Measurements from ENCODE around the gene SERINC2.

SERINC2 gene

DNA sequence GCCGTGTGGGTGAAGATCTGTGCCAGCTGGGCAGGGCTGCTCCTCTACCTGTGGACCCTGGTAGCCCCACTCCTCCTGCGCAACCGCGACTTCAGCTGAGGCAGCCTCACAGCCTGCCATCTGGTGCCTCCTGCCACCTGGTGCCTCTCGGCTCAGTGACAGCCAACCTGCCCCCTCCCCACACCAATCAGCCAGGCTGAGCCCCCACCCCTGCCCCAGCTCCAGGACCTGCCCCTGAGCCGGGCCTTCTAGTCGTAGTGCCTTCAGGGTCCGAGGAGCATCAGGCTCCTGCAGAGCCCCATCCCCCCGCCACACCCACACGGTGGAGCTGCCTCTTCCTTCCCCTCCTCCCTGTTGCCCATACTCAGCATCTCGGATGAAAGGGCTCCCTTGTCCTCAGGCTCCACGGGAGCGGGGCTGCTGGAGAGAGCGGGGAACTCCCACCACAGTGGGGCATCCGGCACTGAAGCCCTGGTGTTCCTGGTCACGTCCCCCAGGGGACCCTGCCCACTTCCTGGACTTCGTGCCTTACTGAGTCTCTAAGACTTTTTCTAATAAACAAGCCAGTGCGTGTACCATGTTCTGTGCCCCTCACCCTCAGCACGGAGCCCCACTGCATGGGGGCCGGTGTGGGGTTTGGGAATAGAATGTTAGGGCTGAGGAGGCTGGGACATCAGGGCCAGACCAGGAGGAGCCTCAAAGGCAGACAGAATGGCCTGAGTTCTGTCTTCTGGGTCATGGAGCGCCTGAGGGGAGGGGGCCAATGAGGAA, 21.3 kb downstream of the SERINC2 start:
- DNase-seq (ENCODE audit: low spot score), result no peak

DNA sequence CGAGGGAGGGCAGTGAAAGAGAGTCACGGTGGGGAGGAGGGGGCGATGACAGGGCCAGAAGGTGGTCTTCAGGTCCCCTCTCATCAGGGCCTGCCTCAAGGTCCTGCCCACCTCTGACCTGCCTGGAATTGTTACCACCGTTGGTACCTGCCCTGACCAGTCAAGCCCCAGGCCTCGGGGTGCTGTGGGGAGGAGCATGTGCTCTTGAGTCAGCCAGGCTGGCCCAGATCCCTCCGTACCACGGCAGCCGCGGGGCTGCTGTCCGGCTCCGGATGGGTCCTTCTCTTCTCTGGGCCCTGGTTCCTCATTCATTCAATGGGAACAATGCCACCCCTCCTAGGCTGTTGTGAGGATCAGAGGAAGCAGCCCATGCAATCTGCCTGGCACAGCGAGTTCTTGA, 22.0 kb downstream of the SERINC2 start:
- no peak for DNase-seq (ENCODE audit: low spot score)

DNA sequence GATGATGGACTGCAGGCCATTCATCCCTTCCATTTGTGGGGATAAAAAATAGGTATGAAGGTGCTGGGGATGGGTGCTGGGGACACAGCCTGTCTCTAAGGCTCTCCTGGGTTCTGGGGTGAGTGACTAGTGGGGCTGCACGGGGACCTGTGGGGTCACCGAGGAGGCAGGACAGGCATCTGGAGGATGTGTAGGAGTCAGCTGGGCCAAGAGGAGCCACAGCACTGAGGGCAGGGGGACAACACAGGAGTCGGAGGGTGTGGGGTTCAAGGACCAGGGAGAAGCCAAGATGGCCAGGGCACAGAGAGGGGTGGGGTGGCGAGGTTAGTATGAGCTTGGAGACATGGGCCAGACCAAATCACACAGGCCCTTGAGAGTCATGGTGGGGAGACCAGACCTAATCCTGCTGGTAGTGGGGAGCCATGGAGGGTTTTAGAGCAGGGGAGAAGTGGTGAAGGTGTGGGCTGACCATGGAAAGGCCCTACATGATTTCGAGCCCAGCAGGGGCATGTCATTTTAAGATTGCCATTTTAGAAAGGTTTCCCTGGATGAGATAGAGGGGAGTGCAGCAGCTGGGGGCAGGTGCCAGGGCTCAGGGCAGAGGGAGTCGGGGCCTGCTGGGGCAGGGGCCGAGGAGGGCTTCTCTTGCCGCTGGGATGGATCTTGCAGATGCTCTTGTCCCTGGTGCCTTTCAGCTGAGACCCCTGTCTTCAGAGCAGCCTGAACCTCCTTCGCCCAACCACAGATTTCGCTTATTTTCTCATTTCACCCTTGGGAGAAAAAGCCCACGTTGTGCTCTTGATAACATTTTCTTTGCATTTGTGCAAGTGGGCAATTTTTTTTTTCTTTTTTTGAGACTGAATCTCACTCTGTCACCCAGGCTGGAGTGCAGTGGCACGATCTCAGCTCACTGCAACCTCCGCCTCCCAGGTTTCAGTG, 22.7 kb downstream of the SERINC2 start:
- no peak for DNase-seq (ENCODE audit: low spot score)

GRCh38 chr1:31436596-31437432, 23.8 kb downstream of the SERINC2 start:
- DNase-seq (ENCODE audit: low spot score), result no peak

DNA sequence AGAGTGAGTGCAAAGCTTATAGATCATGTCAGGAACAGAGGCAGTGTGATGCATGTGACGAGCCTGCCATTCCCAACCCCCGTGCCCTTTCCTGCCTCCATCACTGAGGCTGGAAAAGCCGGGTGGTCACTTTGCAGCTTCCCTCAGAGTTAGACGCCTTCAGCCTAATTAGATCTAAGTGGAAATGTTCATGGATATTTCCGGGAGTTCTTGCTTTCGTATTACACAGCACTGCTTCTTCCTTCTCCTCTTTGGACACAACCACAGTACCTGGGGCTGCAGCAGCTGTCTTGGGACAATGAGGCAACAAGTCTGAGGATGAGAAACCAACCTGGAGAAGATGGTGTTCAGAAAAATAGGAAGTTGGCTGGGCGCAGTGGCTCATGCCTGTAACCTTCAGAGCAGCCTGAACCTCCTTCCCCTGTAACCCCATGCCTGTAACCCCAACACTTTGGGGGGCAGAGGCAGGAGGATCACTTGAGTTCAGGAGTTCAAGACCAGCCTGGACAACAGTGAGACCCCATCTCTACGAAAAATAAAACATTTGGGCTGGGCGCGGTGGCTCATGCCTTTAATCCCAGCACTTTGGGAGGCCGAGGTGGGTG, 24.5 kb downstream of the SERINC2 start:
- no peak for DNase-seq (ENCODE audit: low spot score)

- no peak for DNase-seq (ENCODE audit: low spot score)
Observed at GRCh38 chr1:31439276-31439675, 26.3 kb downstream of the SERINC2 start.

- no peak for DNase-seq (ENCODE audit: low spot score)
Observed at GRCh38 chr1:31441073-31441472, 28.1 kb downstream of the SERINC2 start.

GRCh38 chr1:31441558-31441957, 28.5 kb downstream of the SERINC2 start:
- no peak for DNase-seq (ENCODE audit: low spot score)

DNA sequence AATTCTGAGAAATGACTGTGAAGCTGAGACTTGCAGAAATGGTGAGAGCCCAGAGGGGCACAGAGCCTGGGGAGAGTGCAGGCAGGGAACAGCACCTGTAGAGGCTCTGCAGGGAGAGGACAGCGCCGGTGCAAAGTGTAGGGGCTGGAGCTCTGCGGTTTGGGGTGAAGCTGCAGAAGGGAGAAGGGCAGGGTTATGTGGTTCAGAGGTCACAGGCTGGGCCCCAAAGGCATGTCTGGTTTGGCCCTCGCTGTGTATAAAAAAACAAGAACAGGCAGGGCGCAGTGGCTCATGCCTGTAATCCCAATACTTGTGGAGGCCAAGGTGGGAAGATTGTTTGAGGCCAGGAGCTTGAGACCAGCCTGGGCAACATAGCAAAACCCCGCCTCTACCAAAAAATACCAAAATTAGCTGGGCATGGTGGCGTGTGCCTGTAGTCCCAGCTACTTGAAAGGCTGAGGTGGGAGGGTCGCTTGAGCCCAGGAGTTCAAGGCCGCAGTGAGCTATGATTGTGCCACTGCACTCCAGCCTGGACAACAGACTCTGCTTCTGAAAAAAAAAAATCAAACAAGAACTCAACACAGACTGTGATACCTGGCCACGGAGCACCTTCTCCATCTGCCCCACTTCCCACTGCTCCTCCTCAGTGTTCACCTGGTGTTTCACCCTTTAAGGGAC, 29.1 kb downstream of the SERINC2 start:
- no peak for DNase-seq (ENCODE audit: low spot score)

DNA sequence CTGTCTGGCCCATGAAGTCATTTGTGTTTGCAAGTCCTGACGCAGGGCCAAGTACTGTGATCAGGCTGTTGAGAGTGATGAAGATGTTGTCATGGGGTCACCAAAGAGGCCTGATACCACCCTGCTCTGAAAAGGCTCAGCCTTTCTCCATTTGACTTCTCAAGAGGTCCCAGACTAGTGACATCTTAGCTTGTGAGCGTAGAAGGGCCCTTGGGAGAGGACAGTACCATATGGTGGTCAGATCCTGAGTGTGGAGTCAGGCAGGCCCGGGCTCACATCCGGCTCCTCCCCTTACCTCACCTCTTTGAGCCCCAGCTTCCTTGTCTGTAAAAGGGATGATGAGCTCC, 29.6 kb downstream of the SERINC2 start:
- no peak for DNase-seq (ENCODE audit: low spot score)

DNA sequence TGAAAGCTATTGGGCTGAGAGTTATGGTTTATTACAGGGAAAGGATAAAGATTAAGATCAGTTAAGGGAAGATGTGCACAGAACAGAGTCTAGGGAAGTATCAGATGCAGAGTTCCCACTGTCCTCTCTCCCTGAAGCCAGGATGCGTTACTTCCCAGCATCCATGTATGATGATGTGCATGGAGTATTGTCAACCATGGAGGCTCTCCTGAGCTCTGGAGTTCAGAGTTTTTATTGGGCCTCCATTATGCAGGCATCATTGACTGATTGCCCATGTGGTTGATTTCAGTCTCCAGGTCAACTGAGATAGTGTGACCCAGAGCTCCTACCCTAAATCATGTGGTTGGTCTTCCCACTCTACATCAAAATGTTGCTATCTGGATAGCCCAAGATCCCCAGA, 30.7 kb downstream of the SERINC2 start:
- no peak for DNase-seq (ENCODE audit: low spot score)

GRCh38 chr1:31444725-31445448, 31.9 kb downstream of the SERINC2 start:
- DNase-seq (ENCODE audit: low spot score), result no peak

GRCh38 chr1:31445951-31446350, 32.9 kb downstream of the SERINC2 start:
- DNase-seq (ENCODE audit: low spot score), result no peak

DNA sequence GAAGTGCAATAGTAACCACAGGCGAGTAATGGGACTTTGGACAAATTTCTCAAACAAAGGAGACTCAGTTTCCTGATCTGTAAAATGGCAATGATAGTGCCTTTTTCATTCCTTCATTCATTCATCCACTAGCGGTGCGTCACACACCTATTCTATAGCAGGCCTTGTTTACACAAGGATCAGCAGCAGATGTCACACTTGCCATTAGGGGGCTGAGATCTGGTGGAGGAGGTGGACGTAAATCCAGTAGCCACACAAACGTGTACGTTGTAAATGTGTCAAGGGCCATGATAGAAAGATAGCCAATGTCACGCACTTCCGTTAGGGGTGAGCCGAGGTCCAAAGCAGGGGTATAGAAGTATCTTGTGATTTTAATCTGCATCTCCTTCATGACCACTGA, 34.2 kb downstream of the SERINC2 start:
- no peak for DNase-seq (ENCODE audit: low spot score)

DNA sequence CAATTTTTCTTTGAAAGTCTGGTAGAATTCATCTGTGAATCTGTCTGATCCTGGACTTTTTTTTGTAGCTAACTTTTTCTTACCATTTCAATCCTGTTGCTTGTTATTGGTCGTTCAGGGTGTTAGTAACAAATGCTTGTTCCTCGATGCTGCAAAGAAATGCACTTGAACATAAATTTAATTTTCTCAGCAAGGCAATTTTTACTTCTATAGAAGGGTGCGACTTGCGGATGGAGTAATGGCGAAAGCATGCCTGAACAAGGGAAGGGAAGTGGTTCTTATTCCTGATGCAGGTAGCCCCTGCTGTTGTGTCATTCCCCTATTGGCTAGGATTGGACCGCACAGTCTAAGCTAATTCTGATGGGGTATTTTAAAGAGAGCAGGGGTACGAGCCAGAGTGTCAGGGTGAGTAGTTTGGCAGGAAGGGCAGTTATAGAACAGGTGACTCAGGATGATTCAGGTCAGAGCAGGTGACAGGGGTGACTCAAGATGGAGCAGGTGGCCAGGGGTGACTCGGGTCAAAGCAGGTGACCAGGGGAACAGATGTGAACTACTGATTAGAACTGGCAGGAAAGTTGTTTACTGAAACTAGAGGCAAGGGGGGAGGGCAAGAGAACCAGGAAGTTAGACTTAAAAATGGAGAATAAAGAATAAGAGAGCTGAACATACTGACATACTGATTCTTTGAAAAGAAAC, 40.5 kb downstream of the SERINC2 start:
- no peak for DNase-seq (ENCODE audit: low spot score)

- no peak for DNase-seq (ENCODE audit: low spot score)
Observed at GRCh38 chr1:31458287-31458896, 45.4 kb downstream of the SERINC2 start.

DNA sequence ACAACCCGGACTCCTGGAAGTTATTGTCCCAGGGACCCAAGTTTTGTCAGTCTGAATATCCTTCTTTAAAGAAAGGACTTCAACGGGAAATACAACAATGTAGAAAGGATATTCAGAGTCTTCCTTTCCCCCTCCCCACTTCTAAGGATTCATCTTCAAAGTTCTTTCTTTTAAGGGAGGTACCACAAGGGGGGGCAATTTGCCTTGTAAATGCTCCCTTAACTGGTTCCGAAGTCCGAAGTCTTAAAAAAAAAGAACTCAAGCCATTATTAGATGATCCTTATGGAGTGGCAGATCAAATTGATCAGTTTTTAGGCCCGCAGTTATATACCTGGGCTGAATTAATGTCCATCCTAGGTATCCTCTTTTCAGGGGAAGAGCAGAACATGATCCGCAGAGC, 47.0 kb downstream of the SERINC2 start:
- no peak for DNase-seq (ENCODE audit: low spot score)

DNA sequence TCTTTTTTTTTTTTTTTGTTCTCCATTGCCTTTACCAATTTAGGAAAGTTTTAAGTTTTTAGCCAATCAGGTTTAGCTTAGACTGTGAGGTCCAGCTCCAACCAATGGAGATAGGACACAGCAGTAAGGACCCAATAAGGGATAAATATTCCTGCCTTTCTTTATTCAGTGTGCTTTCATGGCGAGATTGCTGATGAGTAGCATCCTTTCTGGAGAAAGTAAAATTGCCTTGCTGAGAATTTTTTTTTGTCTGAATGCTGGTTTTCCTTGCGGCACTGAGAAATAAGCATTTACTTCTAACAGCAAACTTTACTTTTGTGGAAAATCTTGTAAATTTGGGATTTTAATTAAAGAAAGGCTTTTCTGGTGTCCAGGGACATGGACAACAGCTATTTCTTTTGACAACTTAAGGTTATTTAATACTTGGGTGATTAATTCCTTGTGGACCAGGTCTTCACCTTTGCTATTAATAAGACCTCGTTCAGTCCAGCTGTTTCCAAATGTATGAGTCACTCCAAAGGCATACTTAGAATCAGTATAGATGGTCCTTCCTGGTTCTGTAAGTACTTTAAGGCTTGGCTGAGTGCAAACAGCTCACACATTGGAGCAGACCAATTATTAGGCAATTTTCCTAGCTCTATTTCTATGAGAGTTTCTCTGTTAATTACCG, 54.1 kb downstream of the SERINC2 start:
- no peak for DNase-seq (ENCODE audit: low spot score)

DNA sequence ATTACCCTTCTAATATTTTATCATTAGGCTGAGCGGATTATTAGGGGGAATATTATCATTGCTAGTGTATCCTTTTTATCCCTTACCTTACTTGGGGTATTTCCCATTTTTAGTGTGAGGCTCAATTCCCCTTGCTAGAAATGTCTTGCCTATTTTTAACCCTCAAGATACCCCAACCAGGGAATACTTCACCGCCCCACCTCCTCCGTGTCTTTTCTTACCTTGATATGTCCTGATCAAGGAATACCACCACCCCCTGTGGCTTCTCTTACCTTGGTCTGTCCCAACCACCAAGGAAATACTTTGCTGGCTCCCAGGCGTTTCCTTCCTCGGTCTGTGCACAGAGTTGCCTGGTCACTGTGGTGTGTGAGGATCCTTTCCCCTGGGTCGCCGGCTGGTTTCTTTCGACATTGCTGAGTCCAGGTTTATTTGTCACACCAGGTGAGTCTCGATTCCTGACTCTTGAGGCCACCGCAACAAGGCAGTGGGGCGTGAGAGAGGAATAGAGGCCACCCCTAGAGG, 57.8 kb downstream of the SERINC2 start:
- DNase-seq (ENCODE audit: low spot score), result no peak

Data from putamen (tissue), 1 donor.